Glutamatergic neuron (in vitro differentiated cells): Measurements from ENCODE around the gene CLEC4G. TPM values are rescaled to one million over a fixed set of nuclear protein-coding genes. Genes with fewer than 3 reads are reported as not detected.

Experiments
- DNase-seq: peaks from one replicate; pipeline ENCODE4 v3.0.0; 2022
- H3K27ac Mint-ChIP-seq: one replicate; pipeline ENCODE4 v1.8.0; 2020; ENCODE audit warnings: mild to moderate bottlenecking, mixed read lengths, inconsistent platforms; ENCODE audit not compliant: unreplicated experiment
- H3K27me3 Mint-ChIP-seq: one replicate; pipeline ENCODE4 v1.8.0; 2020; ENCODE audit warnings: mild to moderate bottlenecking, moderate library complexity, mixed read lengths, inconsistent platforms; ENCODE audit not compliant: unreplicated experiment
- H3K36me3 Mint-ChIP-seq: one replicate; pipeline ENCODE4 v1.8.0; 2020; ENCODE audit warnings: mild to moderate bottlenecking, mixed read lengths, inconsistent platforms; ENCODE audit not compliant: unreplicated experiment
- H3K4me1 Mint-ChIP-seq: one replicate; pipeline ENCODE4 v1.8.0; 2020; ENCODE audit warnings: mild to moderate bottlenecking, low read depth, mixed read lengths, inconsistent platforms; ENCODE audit not compliant: unreplicated experiment
- H3K4me3 Mint-ChIP-seq: one replicate; pipeline ENCODE4 v1.8.0; 2020; ENCODE audit warnings: mild to moderate bottlenecking, mixed read lengths, inconsistent platforms; ENCODE audit not compliant: unreplicated experiment
- H3K9me3 Mint-ChIP-seq: one replicate; pipeline ENCODE4 v1.8.0; 2020; ENCODE audit warnings: mild to moderate bottlenecking, moderate library complexity, mixed read lengths, inconsistent platforms; ENCODE audit not compliant: unreplicated experiment
- CTCF ChIP-seq: fragments of 200-600 bp; sonication (generic); IDR thresholded peaks from one replicate; pipeline ENCODE4 v1.5.0; 2021; ENCODE audit not compliant: partially characterized antibody, unreplicated experiment
- total RNA-seq: library from RNA; stranded (reverse); fragmentation: NEBNext Ultra II Directional; extraction: Animal tissue kit (Norgen Biotek cat#: 25700); gene quantifications from one replicate; pipeline ENCODE4 v1.2.1, GENCODE V29; 2021; ENCODE audit not compliant: unreplicated experiment

Gene CLEC4G
- total RNA-seq, 1 donor from 2014 or later: 14.8 TPM

GRCh38 chr19:7742991-7743390, 11.1 kb upstream of the CLEC4G start:
- H3K27ac Mint-ChIP-seq: peak overlapping the region; percentile 95
- H3K4me3 Mint-ChIP-seq: peak overlapping the region; percentile 75
- peaks cover 25% of the 10 kb centered on the region for H3K4me1 Mint-ChIP-seq
- H3K27me3 Mint-ChIP-seq: peaks cover 4% of the 10 kb centered on the region
- no peak for TF ChIP-seq CTCF
- no peak for DNase-seq
- peaks cover 5% of the 10 kb centered on the region for H3K36me3 Mint-ChIP-seq
- peaks cover 12% of the 10 kb centered on the region for H3K9me3 Mint-ChIP-seq

- H3K4me1 Mint-ChIP-seq: peaks cover 25% of the 10 kb centered on the region
- H3K27me3 Mint-ChIP-seq: peaks cover 4% of the 10 kb centered on the region
- DNase-seq: no peak
- H3K36me3 Mint-ChIP-seq: peaks cover 5% of the 10 kb centered on the region
- H3K27ac Mint-ChIP-seq: peak overlapping the region; percentile 95
- TF ChIP-seq CTCF: no peak
- peaks cover 9% of the 10 kb centered on the region for H3K9me3 Mint-ChIP-seq
- H3K4me3 Mint-ChIP-seq: peak overlapping the region; percentile 75
Measured at GRCh38 chr19:7742575-7742974, 10.7 kb upstream of the CLEC4G start.

- peaks cover 11% of the 10 kb centered on the region for H3K9me3 Mint-ChIP-seq
- H3K27ac Mint-ChIP-seq: no peak overlapping the region
- TF ChIP-seq CTCF: no peak
- peaks cover 5% of the 10 kb centered on the region for H3K36me3 Mint-ChIP-seq
- H3K4me1 Mint-ChIP-seq: peaks cover 25% of the 10 kb centered on the region
- no peak for DNase-seq
- no peak overlapping the region for H3K4me3 Mint-ChIP-seq
- H3K27me3 Mint-ChIP-seq: peaks cover 6% of the 10 kb centered on the region
Measured at GRCh38 chr19:7740682-7741054, 8.8 kb upstream of the CLEC4G start.

DNA sequence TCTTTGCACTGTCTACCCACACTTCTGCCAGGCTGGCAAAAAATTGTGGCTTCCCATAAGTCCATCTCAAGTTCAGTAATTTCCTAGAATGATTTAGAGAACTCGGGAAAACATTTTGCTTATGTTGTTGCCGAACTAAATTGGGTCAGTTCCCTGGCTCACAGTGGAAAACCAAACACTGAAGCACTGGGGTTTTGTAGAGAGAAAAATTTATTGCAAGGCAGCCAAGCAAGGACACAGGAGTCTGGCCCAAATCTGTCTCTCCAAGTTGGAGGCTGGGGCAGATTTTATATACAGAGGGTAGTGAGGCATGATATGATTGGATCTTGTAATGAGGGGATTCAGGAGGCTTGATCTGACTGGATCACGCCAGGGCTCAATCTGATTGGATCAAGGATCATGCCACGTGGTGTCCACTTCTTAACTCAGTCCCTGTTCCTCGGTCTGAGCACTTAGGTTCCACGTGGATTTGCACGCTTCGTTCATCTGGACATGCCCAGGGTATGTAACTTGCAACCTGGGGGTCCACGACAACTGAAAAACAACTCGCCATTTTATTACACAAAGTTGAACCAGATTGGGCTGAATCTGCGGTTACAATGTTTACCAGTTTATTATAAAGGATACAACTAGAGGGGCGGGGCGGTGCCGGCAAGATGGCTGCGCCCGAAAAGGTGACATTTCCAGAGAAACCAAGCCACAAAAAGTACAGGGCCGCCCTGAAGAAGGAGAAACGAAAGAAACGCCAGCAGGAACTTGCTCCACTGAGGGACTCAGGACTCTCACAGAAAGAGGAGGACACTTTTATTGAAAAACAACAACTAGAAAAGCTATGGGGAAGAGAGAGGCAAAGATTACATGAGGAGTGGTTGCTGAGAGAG, 8.1 kb upstream of the CLEC4G start:
- H3K9me3 Mint-ChIP-seq: peaks cover 11% of the 10 kb centered on the region
- no peak for DNase-seq
- H3K36me3 Mint-ChIP-seq: peaks cover 5% of the 10 kb centered on the region
- no peak overlapping the region for H3K4me3 Mint-ChIP-seq
- peaks cover 6% of the 10 kb centered on the region for H3K27me3 Mint-ChIP-seq
- TF ChIP-seq CTCF: no peak
- peaks cover 25% of the 10 kb centered on the region for H3K4me1 Mint-ChIP-seq
- H3K27ac Mint-ChIP-seq: no peak overlapping the region

DNA sequence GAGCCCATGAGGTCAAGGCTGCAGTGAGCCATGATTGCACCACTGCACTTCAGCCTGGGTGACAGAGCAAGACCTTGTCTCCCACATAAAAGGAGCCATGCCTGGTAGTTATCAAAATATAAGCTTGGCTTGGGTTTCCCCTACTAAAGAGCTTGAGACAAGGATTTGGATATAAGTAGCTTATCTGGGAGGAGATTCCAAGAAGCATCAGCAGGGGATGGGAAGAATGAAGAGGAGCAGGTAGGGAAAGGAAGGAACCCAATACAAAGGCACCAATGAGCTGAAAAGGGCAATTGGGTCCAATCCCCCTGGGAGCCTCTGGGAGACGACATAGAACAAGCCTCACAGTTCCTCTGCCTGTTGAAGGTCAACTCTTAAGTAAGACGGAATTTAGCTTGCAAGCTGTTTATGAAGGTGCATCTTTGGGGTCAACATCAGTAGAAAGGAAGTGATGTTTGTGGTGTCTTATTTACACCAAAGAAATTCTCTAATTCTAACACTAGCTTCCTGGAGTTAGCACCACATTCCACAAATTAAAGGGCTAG, 7.4 kb upstream of the CLEC4G start:
- no peak overlapping the region for H3K27ac Mint-ChIP-seq
- peaks cover 5% of the 10 kb centered on the region for H3K36me3 Mint-ChIP-seq
- peaks cover 6% of the 10 kb centered on the region for H3K27me3 Mint-ChIP-seq
- H3K4me1 Mint-ChIP-seq: peaks cover 19% of the 10 kb centered on the region
- DNase-seq: no peak
- H3K4me3 Mint-ChIP-seq: no peak overlapping the region
- H3K9me3 Mint-ChIP-seq: peaks cover 11% of the 10 kb centered on the region
- no peak for TF ChIP-seq CTCF
